Type B pancreatic cell (in vitro differentiated cells): ENCODE results near the gene METTL8. TPM values are rescaled to one million over a fixed set of nuclear protein-coding genes. Genes with fewer than 3 reads are reported as not detected.

Experiments
- DNase-seq: peaks from one replicate; pipeline ENCODE4 v3.0.0; 2021; ENCODE audit warnings: mixed read lengths; ENCODE audit not compliant: unreplicated experiment; ENCODE audit errors: extremely low spot score
- H3K27ac Mint-ChIP-seq: 2 replicates; pipeline ENCODE4 v1.8.0; 2021; ENCODE audit warnings: mild to moderate bottlenecking, mixed read lengths
- H3K27me3 Mint-ChIP-seq: 2 replicates; pipeline ENCODE4 v1.8.0; 2021; ENCODE audit warnings: mixed read lengths
- H3K36me3 Mint-ChIP-seq: 2 replicates; pipeline ENCODE4 v1.8.0; 2021; ENCODE audit warnings: mixed read lengths
- H3K4me1 Mint-ChIP-seq: one replicate; pipeline ENCODE4 v1.8.0; 2021; ENCODE audit warnings: mixed read lengths; ENCODE audit not compliant: unreplicated experiment
- H3K4me3 Mint-ChIP-seq: 2 replicates; pipeline ENCODE4 v1.8.0; 2021; ENCODE audit warnings: mild to moderate bottlenecking, mixed read lengths
- H3K9me3 Mint-ChIP-seq: 2 replicates; pipeline ENCODE4 v1.8.0; 2021; ENCODE audit warnings: mixed read lengths
- CTCF ChIP-seq: fragments of 200-600 bp; sonication (generic); conservative IDR thresholded peaks from 2 replicates; pipeline ENCODE4 v1.5.0; 2021; ENCODE audit warnings: antibody characterized with exemption, mild to moderate bottlenecking
- total RNA-seq: library from RNA; stranded (reverse); gene quantifications from 2 replicates; pipeline ENCODE4 v1.2.1, GENCODE V29; 2021; ENCODE audit warnings: low replicate concordance

Gene METTL8
- total RNA-seq, 1 donor from 2014 or later: 30.4 TPM

GRCh38 chr2:171342067-171342413 lies 91.8 kb downstream of the METTL8 start:
- Mint-ChIP-seq H3K27me3 (no peaks in the 10 kb centered on the region), H3K4me3 (no peak overlapping the region), H3K9me3 (no peaks in the 10 kb centered on the region), H3K4me1 (peaks cover 3% of the 10 kb centered on the region), H3K27ac (no peak overlapping the region), H3K36me3 (peaks cover 10% of the 10 kb centered on the region)
- DNase-seq: no peak
- no peak for TF ChIP-seq CTCF

GRCh38 chr2:171341394-171342066 lies 92.3 kb downstream of the METTL8 start:
- H3K36me3 Mint-ChIP-seq: peaks cover 10% of the 10 kb centered on the region
- no peaks in the 10 kb centered on the region for H3K27me3 Mint-ChIP-seq
- no peak overlapping the region for H3K4me3 Mint-ChIP-seq
- H3K4me1 Mint-ChIP-seq: peaks cover 3% of the 10 kb centered on the region
- no peak overlapping the region for H3K27ac Mint-ChIP-seq
- DNase-seq: no peak
- H3K9me3 Mint-ChIP-seq: no peaks in the 10 kb centered on the region
- no peak for TF ChIP-seq CTCF

GRCh38 chr2:171334946-171335345 lies 98.8 kb downstream of the METTL8 start:
- TF ChIP-seq CTCF: no peak
- H3K27me3 Mint-ChIP-seq: no peaks in the 10 kb centered on the region
- no peak overlapping the region for H3K4me3 Mint-ChIP-seq
- H3K36me3 Mint-ChIP-seq: peaks cover 7% of the 10 kb centered on the region
- peaks cover 3% of the 10 kb centered on the region for H3K4me1 Mint-ChIP-seq
- DNase-seq: no peak
- H3K9me3 Mint-ChIP-seq: no peaks in the 10 kb centered on the region
- no peak overlapping the region for H3K27ac Mint-ChIP-seq

- H3K36me3 Mint-ChIP-seq: peaks cover 7% of the 10 kb centered on the region
Observed at GRCh38 chr2:171334171-171334570, 99.6 kb downstream of the METTL8 start.

GRCh38 chr2:171330155-171330956 lies 103.4 kb downstream of the METTL8 start:
- peaks cover 4% of the 10 kb centered on the region for H3K36me3 Mint-ChIP-seq
- H3K4me3 Mint-ChIP-seq: no peak overlapping the region
- no peaks in the 10 kb centered on the region for H3K27me3 Mint-ChIP-seq
- H3K9me3 Mint-ChIP-seq: no peaks in the 10 kb centered on the region
- TF ChIP-seq CTCF: no peak
- no peak for DNase-seq
- peak overlapping the region; percentile 55 for H3K27ac Mint-ChIP-seq
- peaks cover 7% of the 10 kb centered on the region for H3K4me1 Mint-ChIP-seq

More at GRCh38 chr2:171334171-171334570, 99.6 kb downstream of the METTL8 start:
- H3K9me3 Mint-ChIP-seq: no peaks in the 10 kb centered on the region
- no peak overlapping the region for H3K4me3 Mint-ChIP-seq
- no peak for DNase-seq
- no peak overlapping the region for H3K27ac Mint-ChIP-seq
- no peak for TF ChIP-seq CTCF
- no peaks in the 10 kb centered on the region for H3K27me3 Mint-ChIP-seq
- peaks cover 2% of the 10 kb centered on the region for H3K4me1 Mint-ChIP-seq
